HG03457 (cell line): Measurements from ENCODE around the gene SS18.

Experiments
- ATAC-seq: cut with Tn5 transposase; IDR thresholded peaks from one replicate; pipeline ENCODE4 v1.9.1; 2021; ENCODE audit warnings: moderate number of reproducible peaks; ENCODE audit not compliant: unreplicated experiment

SS18 gene

DNA sequence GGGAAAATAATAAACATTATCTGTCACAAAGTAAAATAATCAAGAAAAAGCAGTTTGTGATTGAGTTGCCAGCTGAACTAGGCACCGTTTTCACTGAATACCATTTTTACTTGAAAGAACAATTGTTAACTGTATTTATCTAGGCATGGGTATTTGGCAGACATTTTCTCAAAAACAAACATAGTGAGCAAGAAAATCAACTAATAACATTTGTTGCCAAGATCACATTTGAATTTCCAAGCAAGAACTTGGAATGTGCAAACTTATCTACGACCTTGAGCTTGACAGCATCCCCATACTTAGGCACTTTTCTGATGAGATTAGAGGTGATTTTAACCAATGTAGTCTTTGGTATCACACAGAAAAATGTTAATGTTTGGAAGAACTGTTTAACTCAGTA lies 16.7 kb downstream of the SS18 start:
- ATAC-seq, result no peak

DNA sequence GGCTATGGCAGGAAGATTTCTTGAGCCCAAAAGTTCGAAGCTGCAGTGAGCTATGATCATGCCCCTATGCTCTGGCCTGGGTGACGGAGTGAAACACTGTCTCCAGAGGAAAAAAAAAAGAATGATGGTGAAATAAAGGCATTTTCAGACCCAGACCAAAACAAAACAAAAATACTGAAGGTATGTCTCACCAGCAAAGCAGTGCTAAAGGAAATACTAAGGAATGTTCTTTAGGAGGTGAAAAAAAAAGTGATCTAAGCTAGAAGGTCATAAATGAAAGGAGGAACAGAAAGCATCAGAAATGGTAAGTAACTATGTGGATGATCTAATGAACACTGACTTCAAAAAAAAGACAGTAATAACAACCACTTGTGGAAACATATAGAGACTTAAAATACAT lies 18.7 kb downstream of the SS18 start:
- ATAC-seq, result no peak

DNA sequence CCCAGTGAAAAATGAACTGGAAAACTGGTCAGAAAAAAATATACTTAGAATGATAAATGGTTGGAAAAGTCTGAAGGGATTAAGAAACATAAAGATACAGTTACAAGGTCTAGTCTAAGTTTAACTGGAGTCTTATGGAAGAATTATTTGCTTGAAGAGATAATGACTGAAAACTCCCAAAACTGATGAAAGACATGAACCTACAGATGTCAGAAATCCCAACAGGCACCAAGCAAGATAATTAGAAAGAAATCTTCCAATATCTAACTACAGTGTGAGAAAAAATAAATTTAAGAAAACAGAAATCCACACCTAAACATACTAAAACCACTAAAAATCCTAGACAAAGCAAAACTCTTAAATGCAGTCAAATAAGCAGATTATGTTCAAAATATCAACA lies 19.4 kb downstream of the SS18 start:
- ATAC-seq, result no peak

DNA sequence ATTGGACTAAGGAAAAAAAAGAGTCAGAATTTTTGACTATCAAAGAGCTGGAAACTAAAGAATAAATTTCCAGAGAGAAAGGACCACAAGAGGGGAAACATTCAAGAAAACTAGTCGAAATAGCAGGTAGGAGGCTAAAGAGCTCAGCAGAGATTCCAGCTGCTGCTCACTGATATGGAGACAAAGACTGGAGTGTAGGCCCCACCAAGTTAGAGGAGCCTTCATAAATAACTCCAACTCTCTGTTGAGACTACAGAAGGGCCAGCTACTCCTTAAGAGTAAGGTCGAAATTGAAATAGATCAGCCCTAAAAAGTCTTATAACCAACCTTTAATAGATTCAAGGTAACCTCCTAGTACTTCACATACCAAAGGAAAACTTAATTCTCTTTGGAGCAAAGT lies 31.1 kb downstream of the SS18 start:
- ATAC-seq, result no peak

DNA sequence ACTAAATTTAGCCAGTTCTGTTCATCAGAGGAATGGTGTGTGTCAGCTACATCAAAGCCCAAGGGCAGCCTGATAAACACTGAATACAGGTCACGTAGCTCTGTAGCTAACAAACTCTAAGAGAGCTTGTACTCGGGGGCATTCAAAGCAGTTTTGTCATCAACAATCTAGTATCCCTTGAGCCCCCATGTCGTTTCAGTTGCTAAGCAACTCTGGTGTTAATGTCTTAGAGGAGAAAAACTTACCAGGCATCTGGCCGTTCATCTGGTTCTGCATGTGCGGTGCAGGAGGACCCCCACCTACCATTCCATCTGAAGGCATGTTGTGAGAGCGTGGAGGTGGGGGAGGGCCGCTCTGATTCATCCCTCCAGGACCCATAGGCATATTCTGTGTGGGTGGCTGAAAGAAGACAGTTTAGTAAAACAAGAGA lies 33.1 kb downstream of the SS18 start:
- no peak for ATAC-seq

DNA sequence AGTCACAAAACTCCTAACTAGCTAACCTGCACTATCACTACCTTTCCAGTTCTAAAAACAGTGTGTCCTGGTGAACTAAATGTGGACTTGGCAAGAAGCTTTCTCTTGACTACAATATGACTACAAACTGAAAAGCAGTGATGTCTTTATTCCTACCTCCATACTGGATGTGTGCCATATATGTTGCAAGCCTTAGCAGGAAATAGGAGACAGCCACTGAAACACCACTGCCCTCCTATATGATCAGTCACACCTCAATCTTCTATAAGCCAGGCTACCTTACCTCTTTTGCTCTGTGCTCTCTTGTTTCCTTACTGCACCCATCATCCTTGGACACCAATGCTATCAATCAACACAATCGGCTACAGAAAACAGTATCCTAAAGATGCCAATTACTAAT lies 34.1 kb downstream of the SS18 start:
- ATAC-seq, result no peak

DNA sequence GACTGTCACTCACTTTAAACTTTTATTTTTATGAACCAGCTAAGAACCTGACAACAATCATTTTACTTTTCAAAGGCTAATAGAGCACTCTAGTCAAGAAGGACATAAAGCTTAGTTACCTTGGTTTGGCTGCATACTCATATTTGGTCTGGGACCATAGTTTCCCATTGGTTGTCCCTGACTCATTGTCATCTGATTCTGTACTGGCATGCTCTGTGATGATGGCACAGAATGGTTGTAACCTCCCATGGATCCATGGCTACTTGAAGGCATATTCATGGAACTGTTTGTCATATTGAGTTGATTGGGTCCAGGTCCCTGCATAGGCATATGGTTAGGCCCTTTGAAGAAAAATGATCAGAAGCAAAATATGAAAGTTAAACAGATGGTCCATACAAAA lies 37.9 kb downstream of the SS18 start:
- ATAC-seq, result no peak

DNA sequence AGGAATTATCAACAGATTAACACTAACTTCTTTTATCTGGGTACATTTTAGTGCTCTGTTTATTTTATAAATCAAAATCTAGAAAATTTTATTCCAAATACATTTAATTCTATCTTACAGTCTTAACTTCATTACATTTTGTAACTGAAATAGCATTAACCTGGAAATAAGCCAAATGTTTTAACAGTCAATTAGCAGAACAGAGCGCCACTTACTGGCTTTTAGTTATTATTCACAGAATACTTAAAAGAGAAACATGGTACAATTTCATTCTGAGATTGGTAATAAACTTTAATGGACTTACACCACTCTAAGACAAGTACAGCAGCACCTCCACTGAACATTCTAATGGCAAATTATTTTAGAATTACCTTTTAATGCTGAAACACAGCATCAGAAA lies 38.6 kb downstream of the SS18 start:
- ATAC-seq, result no peak

DNA sequence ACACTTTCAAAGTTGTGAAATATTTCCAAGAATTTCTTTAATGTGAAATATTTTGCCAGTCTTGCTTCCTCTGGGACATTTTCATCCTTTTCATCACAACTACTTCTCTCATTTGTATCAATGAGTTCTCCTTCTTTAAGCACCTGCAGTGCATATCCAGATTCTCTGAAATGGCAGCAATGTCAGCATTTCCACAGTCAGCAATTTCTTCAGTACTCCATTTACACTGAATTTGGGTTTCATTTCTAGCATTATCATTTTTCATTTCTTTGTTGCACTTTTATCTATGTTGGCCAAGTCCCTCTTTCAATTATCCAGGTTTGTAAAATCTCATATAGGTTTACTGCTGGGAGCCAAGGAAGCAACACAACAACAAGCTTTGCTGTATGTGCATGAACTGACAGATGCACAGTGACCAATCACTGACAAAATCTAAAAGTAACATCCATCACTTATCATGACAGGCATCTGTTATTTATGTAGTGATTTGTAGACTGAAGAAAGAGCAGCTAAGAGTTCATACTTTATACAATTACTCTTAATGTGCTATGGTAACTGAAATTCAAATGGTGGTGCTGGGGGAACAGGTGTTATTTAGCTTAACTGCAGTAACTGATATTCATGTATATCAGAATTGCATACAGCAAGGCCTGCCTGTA lies 43.9 kb downstream of the SS18 start:
- no peak for ATAC-seq

DNA sequence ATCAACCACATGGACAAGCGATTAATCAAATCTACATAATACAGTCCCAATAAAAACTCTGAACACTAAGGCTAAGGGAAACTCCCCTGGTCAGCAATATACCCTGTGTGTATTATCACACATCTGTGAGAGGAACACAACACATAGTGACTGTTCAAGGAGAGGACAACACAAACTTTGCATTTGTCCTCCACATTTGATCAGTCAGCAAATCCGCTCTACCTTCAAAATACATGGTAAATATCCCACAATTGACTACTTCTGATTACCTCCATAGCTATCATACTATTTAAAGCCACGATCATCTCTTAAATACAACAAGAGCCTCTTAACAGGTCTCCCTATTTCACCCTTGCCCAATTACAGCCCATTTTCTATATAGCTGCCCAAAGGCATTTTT lies 45.6 kb downstream of the SS18 start:
- no peak for ATAC-seq

DNA sequence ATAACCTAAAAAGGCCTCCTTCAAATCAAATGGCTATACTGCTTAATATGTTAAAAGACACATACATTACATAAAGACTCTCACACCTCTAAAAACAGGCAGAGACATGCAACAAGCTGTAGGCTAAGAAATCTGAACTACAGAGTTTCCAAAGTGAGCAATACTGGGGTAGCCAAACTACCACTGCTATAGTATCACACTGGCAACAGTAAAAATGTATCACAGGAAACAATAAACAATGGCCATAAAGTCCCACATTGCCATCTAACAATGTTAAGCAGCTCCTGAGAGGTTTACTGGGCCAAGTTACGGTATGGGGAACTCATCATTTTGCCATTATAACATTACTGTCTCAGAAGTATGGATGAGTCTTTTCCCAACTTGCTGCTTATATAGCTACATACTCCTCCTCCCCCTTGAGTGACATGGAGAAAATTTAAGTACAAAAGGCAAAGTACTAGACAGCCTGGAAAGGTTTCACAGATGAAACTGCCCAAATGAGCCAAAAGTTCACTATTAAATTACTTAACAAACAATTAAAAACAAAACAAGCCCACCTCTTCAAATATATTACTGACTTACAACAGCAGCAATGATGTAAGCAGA lies 50.3 kb downstream of the SS18 start:
- no peak for ATAC-seq

DNA sequence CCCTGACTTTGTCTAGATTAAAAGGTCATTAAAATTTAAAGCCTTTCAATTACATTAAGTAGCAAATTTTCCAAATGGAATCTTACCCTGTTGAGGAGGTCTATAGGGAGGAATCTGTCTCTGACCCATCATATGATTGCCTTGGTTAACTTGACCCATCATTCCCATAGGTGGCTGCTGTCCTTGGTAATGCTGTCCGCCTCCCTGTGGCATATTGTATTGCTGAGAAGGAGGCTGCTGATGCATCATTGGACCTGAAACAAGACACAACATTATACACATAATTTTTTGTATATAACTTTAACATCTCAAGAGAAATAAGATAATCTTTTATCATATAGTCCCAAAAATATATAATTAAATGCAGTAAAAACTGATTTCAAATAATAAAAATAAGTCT lies 51.2 kb downstream of the SS18 start:
- ATAC-seq, result no peak

DNA sequence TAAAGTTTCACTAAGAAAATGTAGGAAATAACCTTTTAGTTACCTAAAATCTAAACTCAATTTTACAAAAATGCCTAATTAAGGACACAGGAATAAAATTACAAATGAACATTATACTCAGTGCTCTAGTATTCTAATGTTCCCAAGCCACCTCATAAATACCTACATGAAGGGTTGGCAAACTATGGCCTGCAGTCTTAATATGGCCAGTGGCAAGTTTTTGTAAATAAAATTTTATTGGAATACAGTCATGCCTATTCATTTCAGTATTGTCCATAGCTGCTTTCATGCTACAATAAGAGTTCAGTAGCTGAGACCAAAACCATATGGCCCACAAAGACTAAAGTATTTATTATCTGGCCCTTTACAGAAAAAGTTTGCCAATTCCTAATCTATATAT lies 53.8 kb downstream of the SS18 start:
- ATAC-seq, result no peak

DNA sequence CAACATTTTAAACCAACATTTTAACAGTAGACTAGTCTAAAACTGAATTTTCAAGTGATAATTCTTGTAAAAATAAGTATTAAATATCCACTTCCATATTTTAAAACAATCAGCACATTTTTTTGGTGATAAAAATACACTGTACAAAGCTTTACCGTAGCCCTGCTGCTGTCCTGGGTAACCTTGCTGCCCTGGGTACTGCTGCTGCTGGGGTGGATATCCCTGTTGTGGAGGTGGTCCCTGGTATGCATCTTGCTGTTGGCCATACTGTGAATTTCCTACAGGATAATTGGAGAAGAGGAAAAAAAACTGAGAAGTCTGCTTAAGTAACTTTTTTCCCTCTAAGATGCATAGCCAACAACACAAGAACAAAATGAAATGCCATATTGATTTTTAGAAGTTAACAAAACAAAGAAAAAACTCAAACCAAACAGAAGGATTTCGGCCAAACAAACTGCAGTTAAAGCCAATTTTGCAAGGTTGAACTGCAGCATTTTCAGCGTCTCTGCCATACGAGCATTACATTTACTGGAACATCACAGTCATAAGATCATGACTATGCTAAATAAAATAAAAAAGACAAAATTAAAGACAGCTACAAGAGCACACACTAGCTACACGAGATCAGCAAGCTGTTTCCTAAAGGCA lies 55.4 kb downstream of the SS18 start:
- ATAC-seq, result no peak

DNA sequence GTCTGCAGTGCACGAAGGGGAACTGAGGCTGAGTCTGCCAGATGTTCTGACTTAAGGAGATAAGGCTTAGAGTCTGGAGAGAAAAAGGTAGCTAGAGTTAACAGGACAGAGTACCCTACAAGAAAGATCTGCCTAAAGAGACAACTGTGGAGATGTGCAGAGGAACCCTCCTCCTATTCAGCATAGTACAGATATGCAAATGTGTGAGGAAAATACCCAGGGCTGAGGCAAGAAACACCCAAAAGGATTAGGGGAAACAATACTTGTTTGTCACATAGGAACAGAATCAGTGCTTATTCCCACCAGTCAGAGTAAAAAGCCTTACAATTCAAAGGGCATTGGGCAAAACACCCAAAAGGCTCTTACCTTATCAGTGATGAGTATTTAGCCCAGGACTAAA lies 67.8 kb downstream of the SS18 start:
- ATAC-seq, result no peak

DNA sequence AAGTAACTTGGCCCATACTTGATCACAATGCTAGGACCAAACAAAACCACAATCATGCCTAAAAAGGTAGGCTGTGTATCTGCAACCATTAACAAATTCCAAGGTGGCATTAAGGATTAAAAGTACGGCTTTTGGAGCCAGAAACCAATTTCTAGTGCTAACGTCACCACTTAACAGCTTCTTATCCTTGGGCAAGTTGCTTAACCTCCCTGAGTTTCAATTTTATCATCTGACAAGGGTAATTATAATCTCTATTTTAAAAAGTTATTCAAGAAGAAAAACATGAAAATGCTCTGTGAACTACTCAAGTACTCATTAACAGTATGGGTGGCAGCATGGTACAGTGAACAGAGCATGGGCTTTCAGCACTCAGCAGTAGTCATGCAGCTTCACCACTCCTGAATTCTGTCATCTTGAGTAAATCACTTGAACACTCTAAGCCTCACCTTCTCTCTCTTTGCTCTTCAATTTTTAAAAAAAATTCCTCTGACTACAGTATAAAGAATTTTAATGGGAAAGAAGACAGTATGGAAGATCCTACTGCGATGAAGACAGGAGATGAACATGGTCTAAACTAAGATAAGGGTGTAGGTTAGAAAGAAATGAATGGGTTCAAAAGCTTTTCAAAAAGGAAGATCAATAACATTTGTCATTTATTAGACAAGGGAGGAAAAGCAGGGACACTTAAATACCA lies 69.2 kb downstream of the SS18 start:
- no peak for ATAC-seq

DNA sequence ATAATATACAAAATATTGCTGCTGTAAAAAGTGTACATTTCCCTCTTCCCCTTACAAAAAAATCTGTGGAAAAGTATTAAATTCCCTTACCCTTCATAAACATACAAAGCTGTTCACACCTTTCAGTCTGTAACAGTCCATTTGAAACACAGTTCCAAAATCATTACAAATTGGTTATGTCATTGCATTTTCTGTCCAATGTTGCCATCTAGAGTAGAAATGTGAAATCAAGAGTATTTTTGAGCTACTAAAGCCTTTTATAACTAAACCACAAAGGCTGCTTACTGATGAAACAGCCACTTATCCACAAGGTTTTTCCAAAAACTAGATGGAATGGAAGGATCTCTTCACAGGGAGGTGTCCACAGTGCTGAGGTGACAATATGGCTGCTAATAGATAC lies 72.5 kb downstream of the SS18 start:
- no peak for ATAC-seq

DNA sequence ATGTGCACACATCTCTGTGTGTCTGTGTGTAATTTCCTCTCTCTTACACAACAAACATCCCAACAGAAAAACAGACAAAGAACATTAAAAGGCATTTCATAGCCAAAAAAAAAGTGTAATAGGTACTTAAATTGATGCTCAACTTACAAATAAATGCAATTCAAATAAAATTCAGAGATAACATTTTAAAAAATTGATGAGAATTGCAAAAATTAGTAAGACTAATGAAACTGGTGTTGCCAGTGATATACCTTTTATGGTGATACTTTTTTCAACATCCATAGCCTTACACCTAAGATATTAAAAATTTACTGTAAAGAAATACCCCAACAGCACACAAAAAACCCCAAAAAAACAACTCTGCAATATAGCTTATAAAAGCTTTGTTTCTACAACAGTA lies 76.0 kb downstream of the SS18 start:
- no peak for ATAC-seq

DNA sequence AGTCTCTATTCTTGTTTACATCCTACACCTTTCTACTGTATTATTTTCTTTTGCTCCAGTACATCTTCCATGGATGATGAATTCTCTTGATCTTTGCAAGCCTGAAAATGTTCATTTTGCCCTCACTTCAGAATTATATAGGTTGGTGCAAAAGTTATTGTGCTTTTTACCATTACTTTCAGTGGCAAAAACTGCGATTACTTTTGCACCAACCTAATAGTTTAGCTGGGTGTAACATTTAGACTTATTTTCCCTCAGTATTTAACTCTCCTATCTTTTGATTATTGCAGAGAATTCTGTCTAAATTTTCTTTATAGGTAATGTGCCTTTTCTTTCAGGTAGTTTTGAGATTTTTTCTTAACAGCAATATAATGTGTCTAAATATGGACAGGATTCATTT lies 81.8 kb downstream of the SS18 start:
- ATAC-seq, result no peak

DNA sequence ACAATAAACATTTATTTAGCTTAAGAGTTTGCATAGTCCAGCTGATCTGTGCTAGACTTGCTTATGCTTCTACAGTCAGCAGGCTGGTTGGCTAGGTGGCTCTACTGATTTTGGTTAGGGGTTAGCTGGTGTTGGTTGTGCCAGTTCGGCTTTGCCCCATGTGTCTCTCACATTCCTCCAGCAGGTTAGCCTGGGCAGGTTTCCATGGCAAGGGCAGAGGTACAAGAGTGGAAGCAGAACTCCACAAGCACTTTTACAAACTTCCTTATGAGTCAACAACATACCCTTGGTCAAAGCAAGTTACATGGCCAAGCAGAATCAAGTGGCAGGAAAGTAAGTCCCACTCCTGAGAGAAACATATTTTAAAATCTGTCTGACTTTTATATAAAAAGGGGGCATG lies 82.3 kb downstream of the SS18 start:
- ATAC-seq, result no peak

DNA sequence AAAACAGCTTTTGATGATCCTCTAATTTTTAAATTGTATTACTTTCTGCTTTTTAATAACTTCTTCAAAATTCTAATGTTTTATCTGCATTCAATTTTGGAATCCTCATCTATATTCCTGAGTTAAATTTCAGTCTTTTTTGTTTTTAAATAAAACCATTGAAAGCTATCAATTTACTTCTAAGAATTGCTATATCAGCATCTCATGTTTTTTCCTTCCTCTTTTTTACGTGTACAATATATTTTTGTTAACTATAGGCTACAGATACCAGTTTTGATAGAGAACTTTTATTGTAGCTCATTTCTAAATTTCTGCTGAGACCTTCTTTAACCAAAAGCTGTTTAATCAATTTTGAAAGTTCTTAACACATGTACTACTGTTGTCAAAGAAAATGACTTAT lies 84.5 kb downstream of the SS18 start:
- no peak for ATAC-seq

DNA sequence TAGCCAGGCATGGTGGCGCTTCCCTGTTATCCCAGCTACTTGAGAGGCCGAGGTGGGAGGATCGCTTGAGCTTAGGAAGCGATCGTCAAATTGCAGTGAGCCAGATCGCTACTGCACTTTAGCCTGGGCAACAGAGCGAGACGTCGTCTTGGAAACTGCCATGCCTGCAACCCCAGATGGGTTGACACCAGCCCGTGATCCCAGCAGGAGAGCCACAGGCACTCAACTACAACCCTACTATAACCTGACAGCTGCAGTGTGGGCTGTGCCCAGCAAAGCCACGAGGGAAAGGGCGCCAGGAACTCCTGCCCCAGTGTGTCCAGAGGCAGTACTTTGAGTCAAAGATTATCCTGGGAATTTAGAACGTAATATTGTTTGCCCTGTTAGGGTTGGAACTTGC lies 85.6 kb downstream of the SS18 start:
- ATAC-seq, result no peak
